Endothelial cell of umbilical vein (primary cell): ENCODE measurements around the gene QDPR. TPM values are rescaled to one million over a fixed set of nuclear protein-coding genes. Genes with fewer than 3 reads are reported as not detected.

Source experiments
- BruUV-seq: library from RNA; stranded (reverse); fragments of 400-500 nt; replicated peaks from 2 replicates; lab custom pipeline; 2021; lab: Mats Ljungman, UMichigan
- CTCF ChIA-PET: fragments of 300-600, 350-600 bp; sonication (Branson Sonifier 250); formaldehyde crosslinking; loops from one replicate; lab custom pipeline; 2021; ENCODE audit warnings: antibody characterized with exemption, inconsistent platforms; lab: Charles Lee
- POLR2A ChIA-PET: fragments of 300-600, 350-600 bp; sonication (Branson Sonifier 250); formaldehyde crosslinking; loops from one replicate; lab custom pipeline; 2021; ENCODE audit warnings: antibody characterized with exemption, inconsistent platforms; lab: Charles Lee
- DNase-seq: peaks from one replicate; pipeline ENCODE4 v3.0.0-alpha.2; 2011; ENCODE audit warnings: low read depth, low spot score
- FAIRE-seq: peaks from 2 replicates; lab custom pipeline; 2011; peaks lifted over from hg19 to GRCh38; lab: Jason Lieb, UNC
- H2AFZ ChIP-seq: 2 replicates; pipeline ENCODE4 v1.6.0; 2012; ENCODE audit warnings: low read depth, low read length, control low read depth, inconsistent platforms
- H3K27ac ChIP-seq: 2 replicates; pipeline ENCODE4 v1.5.1; 2011; ENCODE audit warnings: low read depth, mild to moderate bottlenecking, control low read depth, low read length, moderate library complexity; ENCODE audit not compliant: insufficient read depth
- H3K27me3 ChIP-seq, 2 experiments: 2 replicates each; pipeline versions ENCODE4 v1.6.0 to v1.6.1; 2011; ENCODE audit warnings: low read length in 2 of 2, mixed read lengths in 1 of 2; ENCODE audit not compliant: control insufficient read depth in 2 of 2, insufficient read depth in 2 of 2
- H3K36me3 ChIP-seq, 2 experiments: 2 replicates in 1 of 2; 3 replicates in 1 of 2; pipeline ENCODE4 v1.5.1; 2011; ENCODE audit warnings: low read length in 2 of 2, mild to moderate bottlenecking in 1 of 2, moderate library complexity in 1 of 2; ENCODE audit not compliant: control insufficient read depth in 2 of 2, insufficient read depth in 2 of 2; ENCODE audit errors: extremely low read depth in 1 of 2
- H3K4me1 ChIP-seq: 3 replicates; pipeline ENCODE4 v1.5.1; 2011; ENCODE audit warnings: mild to moderate bottlenecking, low read length; ENCODE audit not compliant: control insufficient read depth, insufficient read depth; ENCODE audit errors: extremely low read depth
- H3K4me2 ChIP-seq: 2 replicates; pipeline ENCODE4 v1.6.1; 2011; ENCODE audit warnings: low read length, control low read depth, mixed read lengths; ENCODE audit not compliant: insufficient read depth
- H3K4me3 ChIP-seq, 3 experiments: fragments of 200-600 bp in 1 of 3; sonication (generic), shearing (Covaris generic) in 1 of 3; replicated peaks in 1 of 3; 2 replicates each; pipeline ENCODE4 v1.5.1; 2011 to 2016; ENCODE audit warnings: control low read depth in 3 of 3, low read length in 3 of 3, mild to moderate bottlenecking in 2 of 3, inconsistent platforms in 1 of 3, low read depth in 1 of 3, moderate library complexity in 1 of 3; ENCODE audit not compliant: insufficient read depth in 1 of 3
- H3K79me2 ChIP-seq: 2 replicates; pipeline ENCODE4 v1.6.0; 2012; ENCODE audit warnings: low read length, inconsistent platforms; ENCODE audit not compliant: control insufficient read depth, insufficient read depth
- H3K9ac ChIP-seq: replicated peaks from 2 replicates; pipeline ENCODE3; 2011; ENCODE audit warnings: low read length, control low read depth; ENCODE audit not compliant: insufficient read depth; ENCODE audit errors: extremely low read depth
- H3K9me1 ChIP-seq: replicated peaks from 3 replicates; pipeline ENCODE4 v1.6.0; 2011; ENCODE audit warnings: mild to moderate bottlenecking, low read length; ENCODE audit not compliant: control insufficient read depth, insufficient read depth; ENCODE audit errors: extremely low read depth
- H3K9me3 ChIP-seq: replicated peaks from 2 replicates; pipeline ENCODE4 v1.5.1; 2012; ENCODE audit warnings: low read length, inconsistent platforms; ENCODE audit not compliant: control insufficient read depth, insufficient read depth
- H4K20me1 ChIP-seq: replicated peaks from 2 replicates; pipeline ENCODE3; 2011; ENCODE audit warnings: mild to moderate bottlenecking, low read length; ENCODE audit not compliant: control insufficient read depth, insufficient read depth; ENCODE audit errors: extremely low read depth
- CTCF ChIP-seq, 2 donors: IDR thresholded peaks; 1 replicate in 1 of 2; 2 replicates in 1 of 2; pipeline ENCODE4 v1.5.1; 2011; ENCODE audit warnings: low read length in 2 of 2, mild to moderate bottlenecking in 2 of 2, moderate library complexity in 2 of 2, control low read depth in 1 of 2, inconsistent platforms in 1 of 2, low read depth in 1 of 2; ENCODE audit not compliant: insufficient read depth in 1 of 2; ENCODE audit errors: extremely low read depth in 1 of 2
- MYC ChIP-seq: IDR thresholded peaks from one replicate; pipeline ENCODE4 v1.6.1; 2011; ENCODE audit warnings: mild to moderate bottlenecking, low read depth, low read length
- dilution Hi-C: fragments of 300-500 bp; cut with MboI; formaldehyde crosslinking; loops from one replicate; pipeline ENCODE4 v1.15.0; 2019; ENCODE audit warnings: low sequenced_read_pairs; ENCODE audit not compliant: extremely low pct_ligation_motif_present
- intact Hi-C: fragments of 100-400 bp; cut with micrococcal nuclease; formaldehyde crosslinking; loops from one replicate; pipeline ENCODE4 v1.10.0; 2022
- polyA plus RNA-seq, 4 experiments: library from polyadenylated mRNA; depleted of rRNA in 3 of 4; stranded (reverse) in 3 of 4; unstranded in 1 of 4; fragments of >200 nt; gene quantifications; 2 replicates each; pipeline versions ENCODE4 v1.2.1 to v1.2.3, GENCODE V29; 2011 to 2012; ENCODE audit warnings: missing spikeins in 1 of 4
- total RNA-seq: library from RNA; stranded (reverse); gene quantifications from 2 replicates; pipeline ENCODE4 v1.2.3, GENCODE V29; 2021

QDPR gene
- total and polyA plus RNA-seq, 2 donors (not counting 3 experiments of a cell fraction or from before 2014, with no cell fraction given), result 20.5 to 20.9 TPM

- intact Hi-C loops, result loop anchor here (1.0 to 10.0 kb wide), 3 partner anchors 121 to 964 kb away; no protein-coding TSS in a partner anchor
- POLR2A ChIA-PET, result no interaction called here
These were observed 43.2 kb downstream of the QDPR start for GRCh38 chr4:17468619-17469221.

More at GRCh38 chr4:17468619-17469221, 43.2 kb downstream of the QDPR start:
- BruUV-seq, result no TSS peak
- DNase-seq (peak; percentile 58), FAIRE-seq (peak; percentile 81)
- no peak overlapping the region for H3K4me2 ChIP-seq
- no peaks in the 10 kb centered on the region for H3K4me1 ChIP-seq
- H3K36me3 ChIP-seq, result no peaks in the 10 kb centered on the region
- H4K20me1 ChIP-seq, result no peaks in the 10 kb centered on the region
- CTCF ChIA-PET, result interaction anchor here (0.6 to 9.4 kb wide), 11 partner anchors 11 to 1272 kb away, joined by 3 to 90 read pairs (median 4); no protein-coding TSS in a partner anchor
- H3K79me2 ChIP-seq, result no peaks in the 10 kb centered on the region
- no peak overlapping the region for H3K4me3 ChIP-seq
- dilution Hi-C loops, result no loop called here
- H3K9me3 ChIP-seq, result no peaks in the 10 kb centered on the region
- TF ChIP-seq MYC, result no peak
- TF ChIP-seq CTCF (IDR thresholded peaks at IDR 0.05; ENCODE audit: extremely low read depth in 1 of 2, insufficient read depth in 1 of 2, low read depth in 1 of 2, low read length in 2 of 2), result peak; percentile 28 to 52
- no peak overlapping the region for H3K27ac ChIP-seq
- H3K9me1 ChIP-seq, result no peaks in the 10 kb centered on the region
- H3K9ac ChIP-seq, result no peak overlapping the region
- H3K27me3 ChIP-seq, result no peaks in the 10 kb centered on the region
- no peak overlapping the region for H2AFZ ChIP-seq
